ENCODE measurements around the gene RIN3. TPM values are rescaled to one million over a fixed set of nuclear protein-coding genes. Genes with fewer than 3 reads are reported as not detected.

Gene RIN3
- total RNA-seq, 1 donor from 2014 or later = 28.0 TPM

DNA sequence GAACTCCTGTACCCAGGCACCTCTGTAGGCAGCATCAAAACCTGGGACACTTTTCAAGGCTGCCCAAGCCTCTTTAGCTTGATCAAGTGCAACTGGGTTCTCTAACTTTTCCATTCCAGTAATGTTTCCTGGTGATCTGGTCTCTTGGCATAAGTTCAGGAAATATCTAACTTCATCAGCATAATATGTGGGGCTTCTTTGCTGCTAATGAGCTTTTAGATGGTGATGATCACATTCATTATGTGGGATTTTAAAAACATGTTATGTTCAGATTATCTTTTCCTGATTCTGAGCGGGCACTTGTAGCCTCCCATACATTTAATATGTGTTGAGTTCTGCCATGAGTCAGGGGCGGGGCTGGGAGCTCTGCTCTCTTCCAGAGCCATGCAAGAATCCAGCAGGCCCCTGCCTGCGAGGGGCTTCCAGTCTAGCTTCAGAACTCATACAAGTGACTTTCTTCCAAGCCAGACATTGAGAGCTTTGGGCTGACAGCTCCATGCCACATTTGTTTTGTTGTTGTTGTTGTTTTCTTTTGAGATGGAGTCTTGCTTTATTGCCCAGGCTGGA is 39.5 kb upstream of the RIN3 start:
- Histone ChIP-seq H3K79me2 (ENCODE audit: insufficient read depth, low read length) (no peaks in the 10 kb centered on the region), H3K9ac (ENCODE audit: low read length) (no peak overlapping the region), H2AFZ (ENCODE audit: low read depth, low read length) (no peak overlapping the region), H4K20me1 (ENCODE audit: insufficient read depth, low read length) (no peaks in the 10 kb centered on the region), H3K4me1 (ENCODE audit: insufficient read depth, low read length) (peaks cover 14% of the 10 kb centered on the region), H3K27me3 (ENCODE audit: insufficient read depth, low read length) (no peaks in the 10 kb centered on the region), H3K9me3 (ENCODE audit: insufficient read depth, low read depth, low read length) (no peaks in the 10 kb centered on the region), H3K27ac (ENCODE audit: low read depth, low read length) (no peak overlapping the region), H3K4me2 (ENCODE audit: low read length) (no peak overlapping the region), H3K4me3 (ENCODE audit: insufficient read depth, low read depth, low read length) (no peak overlapping the region), H3K36me3 (ENCODE audit: insufficient read depth, low read length) (no peaks in the 10 kb centered on the region)
- no peak overlapping the region for H3K4me3 Mint-ChIP-seq (ENCODE audit: unreplicated experiment)
- no peak for TF ChIP-seq EZH2 (IDR thresholded peaks at IDR 0.05; ENCODE audit: insufficient read depth, low read length)
- TF ChIP-seq, protein P1, sequence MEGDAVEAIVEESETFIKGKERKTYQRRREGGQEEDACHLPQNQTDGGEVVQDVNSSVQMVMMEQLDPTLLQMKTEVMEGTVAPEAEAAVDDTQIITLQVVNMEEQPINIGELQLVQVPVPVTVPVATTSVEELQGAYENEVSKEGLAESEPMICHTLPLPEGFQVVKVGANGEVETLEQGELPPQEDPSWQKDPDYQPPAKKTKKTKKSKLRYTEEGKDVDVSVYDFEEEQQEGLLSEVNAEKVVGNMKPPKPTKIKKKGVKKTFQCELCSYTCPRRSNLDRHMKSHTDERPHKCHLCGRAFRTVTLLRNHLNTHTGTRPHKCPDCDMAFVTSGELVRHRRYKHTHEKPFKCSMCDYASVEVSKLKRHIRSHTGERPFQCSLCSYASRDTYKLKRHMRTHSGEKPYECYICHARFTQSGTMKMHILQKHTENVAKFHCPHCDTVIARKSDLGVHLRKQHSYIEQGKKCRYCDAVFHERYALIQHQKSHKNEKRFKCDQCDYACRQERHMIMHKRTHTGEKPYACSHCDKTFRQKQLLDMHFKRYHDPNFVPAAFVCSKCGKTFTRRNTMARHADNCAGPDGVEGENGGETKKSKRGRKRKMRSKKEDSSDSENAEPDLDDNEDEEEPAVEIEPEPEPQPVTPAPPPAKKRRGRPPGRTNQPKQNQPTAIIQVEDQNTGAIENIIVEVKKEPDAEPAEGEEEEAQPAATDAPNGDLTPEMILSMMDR (IDR thresholded peaks at IDR 0.05; ENCODE audit: insufficient read depth, low read depth, low read length) = no peak
- H3K36me3 Mint-ChIP-seq (ENCODE audit: low read depth, unreplicated experiment) = no peaks in the 10 kb centered on the region
- peaks cover 2% of the 10 kb centered on the region for H3K9me3 Mint-ChIP-seq (ENCODE audit: unreplicated experiment)
- H3K4me1 Mint-ChIP-seq (ENCODE audit: low read depth, unreplicated experiment) = peaks cover 34% of the 10 kb centered on the region
- FAIRE-seq = no peak
- no peak overlapping the region for H3K27ac Mint-ChIP-seq (ENCODE audit: unreplicated experiment)
- H3K27me3 Mint-ChIP-seq (ENCODE audit: low read depth, unreplicated experiment) = no peaks in the 10 kb centered on the region
- peak; percentile 16 for DNase-seq (ENCODE audit: low read depth)

DNA sequence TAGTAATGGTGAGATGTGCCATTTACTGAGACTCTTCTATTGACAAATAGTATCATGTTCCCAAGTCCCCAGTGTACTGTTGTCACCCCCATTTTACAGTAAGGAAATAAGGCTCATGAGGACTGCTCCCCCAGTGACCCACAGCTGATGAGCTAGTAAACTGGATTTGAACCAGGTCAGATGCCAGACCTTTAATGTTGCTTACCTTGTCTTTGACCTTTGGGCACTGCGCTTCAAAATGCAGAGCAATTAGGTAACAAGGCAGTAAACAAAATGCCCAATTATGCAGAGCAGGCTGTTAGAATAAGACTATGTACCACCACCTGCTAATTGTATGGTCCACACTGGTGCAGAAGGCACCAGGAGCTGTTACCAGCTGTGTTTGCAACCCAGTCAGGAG is 38.5 kb upstream of the RIN3 start:
- H3K4me3 ChIP-seq (ENCODE audit: insufficient read depth, low read depth, low read length) = no peak overlapping the region
- no peak overlapping the region for H3K9ac ChIP-seq (ENCODE audit: low read length)
- no peaks in the 10 kb centered on the region for H3K9me3 ChIP-seq (ENCODE audit: insufficient read depth, low read depth, low read length)
- FAIRE-seq (no peak), DNase-seq (ENCODE audit: low read depth) (no peak)
- H3K27me3 ChIP-seq (ENCODE audit: insufficient read depth, low read length) = no peaks in the 10 kb centered on the region
- Mint-ChIP-seq H3K4me1 (ENCODE audit: low read depth, unreplicated experiment) (peaks cover 30% of the 10 kb centered on the region), H3K9me3 (ENCODE audit: unreplicated experiment) (peaks cover 1% of the 10 kb centered on the region), H3K27ac (ENCODE audit: unreplicated experiment) (no peak overlapping the region), H3K4me3 (ENCODE audit: unreplicated experiment) (no peak overlapping the region), H3K36me3 (ENCODE audit: low read depth, unreplicated experiment) (no peaks in the 10 kb centered on the region), H3K27me3 (ENCODE audit: low read depth, unreplicated experiment) (no peaks in the 10 kb centered on the region)
- no peak overlapping the region for H3K27ac ChIP-seq (ENCODE audit: low read depth, low read length)
- H3K36me3 ChIP-seq (ENCODE audit: insufficient read depth, low read length) = no peaks in the 10 kb centered on the region
- H3K4me2 ChIP-seq (ENCODE audit: low read length) = no peak overlapping the region
- no peaks in the 10 kb centered on the region for H3K79me2 ChIP-seq (ENCODE audit: insufficient read depth, low read length)
- peaks cover 14% of the 10 kb centered on the region for H3K4me1 ChIP-seq (ENCODE audit: insufficient read depth, low read length)
- no peak for TF ChIP-seq EZH2 (IDR thresholded peaks at IDR 0.05; ENCODE audit: insufficient read depth, low read length)
- TF ChIP-seq, protein P1 (IDR thresholded peaks at IDR 0.05; ENCODE audit: insufficient read depth, low read depth, low read length) = no peak
- H2AFZ ChIP-seq (ENCODE audit: low read depth, low read length) = no peak overlapping the region
- H4K20me1 ChIP-seq (ENCODE audit: insufficient read depth, low read length) = no peaks in the 10 kb centered on the region

DNA sequence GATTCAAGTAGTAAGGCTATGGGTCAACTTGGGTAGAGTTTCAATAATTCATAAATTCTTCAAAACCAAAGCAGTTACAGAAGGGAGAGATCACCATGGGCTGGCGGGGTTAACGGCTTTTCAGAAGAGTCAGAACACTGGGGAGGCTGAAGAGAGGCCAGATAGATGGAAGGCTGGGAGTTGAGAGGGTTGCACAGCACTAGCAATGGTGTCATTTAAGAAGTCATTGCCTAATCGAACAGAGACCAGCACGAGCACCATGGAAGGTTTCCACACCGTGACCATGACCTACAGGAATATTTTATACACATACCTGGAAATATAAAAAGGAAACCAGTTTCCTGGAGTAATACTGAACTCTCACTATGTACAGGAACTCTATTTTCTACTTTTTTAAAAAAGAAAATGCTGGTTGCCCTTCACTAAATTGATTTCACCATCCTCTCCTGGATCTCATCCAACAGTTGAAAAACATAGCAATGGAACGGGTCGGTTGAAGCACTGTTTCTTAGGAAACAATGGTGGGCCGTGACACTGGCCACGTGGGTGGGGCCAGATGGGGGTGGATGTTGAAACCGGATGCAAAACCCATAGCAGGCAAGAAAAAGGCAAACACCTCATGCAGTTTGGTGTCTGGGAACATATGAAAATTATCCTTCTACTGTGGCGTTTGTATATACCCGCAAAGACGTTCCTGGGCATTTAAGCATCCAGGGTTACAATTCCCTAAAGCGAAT is 38.0 kb upstream of the RIN3 start:
- H3K36me3 ChIP-seq (ENCODE audit: insufficient read depth, low read length) = no peaks in the 10 kb centered on the region
- H3K4me3 Mint-ChIP-seq (ENCODE audit: unreplicated experiment) = no peak overlapping the region
- H3K4me3 ChIP-seq (ENCODE audit: insufficient read depth, low read depth, low read length) = no peak overlapping the region
- no peak overlapping the region for H3K9ac ChIP-seq (ENCODE audit: low read length)
- no peaks in the 10 kb centered on the region for H3K79me2 ChIP-seq (ENCODE audit: insufficient read depth, low read length)
- H3K27me3 Mint-ChIP-seq (ENCODE audit: low read depth, unreplicated experiment) = no peaks in the 10 kb centered on the region
- H3K36me3 Mint-ChIP-seq (ENCODE audit: low read depth, unreplicated experiment) = no peaks in the 10 kb centered on the region
- H3K9me3 ChIP-seq (ENCODE audit: insufficient read depth, low read depth, low read length) = no peaks in the 10 kb centered on the region
- no peaks in the 10 kb centered on the region for H3K27me3 ChIP-seq (ENCODE audit: insufficient read depth, low read length)
- no peak overlapping the region for H3K4me2 ChIP-seq (ENCODE audit: low read length)
- FAIRE-seq (no peak), DNase-seq (ENCODE audit: low read depth) (peak; percentile 4)
- no peak overlapping the region for H2AFZ ChIP-seq (ENCODE audit: low read depth, low read length)
- peaks cover 11% of the 10 kb centered on the region for H3K4me1 ChIP-seq (ENCODE audit: insufficient read depth, low read length)
- peaks cover 1% of the 10 kb centered on the region for H3K9me3 Mint-ChIP-seq (ENCODE audit: unreplicated experiment)
- TF ChIP-seq, protein P1 (IDR thresholded peaks at IDR 0.05; ENCODE audit: insufficient read depth, low read depth, low read length) = no peak
- TF ChIP-seq EZH2 (IDR thresholded peaks at IDR 0.05; ENCODE audit: insufficient read depth, low read length) = no peak
- H4K20me1 ChIP-seq (ENCODE audit: insufficient read depth, low read length) = no peaks in the 10 kb centered on the region
- H3K27ac ChIP-seq (ENCODE audit: low read depth, low read length) = no peak overlapping the region
- peaks cover 26% of the 10 kb centered on the region for H3K4me1 Mint-ChIP-seq (ENCODE audit: low read depth, unreplicated experiment)
- no peak overlapping the region for H3K27ac Mint-ChIP-seq (ENCODE audit: unreplicated experiment)

All from astrocyte (in vitro differentiated cells and primary cell).